Epidermal melanocyte (primary cell): ENCODE data around the gene ZYX.
"Not testable (repeated sequence)": the region's sequence is repeated elsewhere in the genome, so short reads cannot be mapped to it uniquely, and the experiment has no call there.

Source experiments
- DNase-seq: peaks from one replicate; pipeline ENCODE4 v3.0.0; 2011; ENCODE audit warnings: low spot score; ENCODE audit not compliant: insufficient read length

Gene ZYX

DNA sequence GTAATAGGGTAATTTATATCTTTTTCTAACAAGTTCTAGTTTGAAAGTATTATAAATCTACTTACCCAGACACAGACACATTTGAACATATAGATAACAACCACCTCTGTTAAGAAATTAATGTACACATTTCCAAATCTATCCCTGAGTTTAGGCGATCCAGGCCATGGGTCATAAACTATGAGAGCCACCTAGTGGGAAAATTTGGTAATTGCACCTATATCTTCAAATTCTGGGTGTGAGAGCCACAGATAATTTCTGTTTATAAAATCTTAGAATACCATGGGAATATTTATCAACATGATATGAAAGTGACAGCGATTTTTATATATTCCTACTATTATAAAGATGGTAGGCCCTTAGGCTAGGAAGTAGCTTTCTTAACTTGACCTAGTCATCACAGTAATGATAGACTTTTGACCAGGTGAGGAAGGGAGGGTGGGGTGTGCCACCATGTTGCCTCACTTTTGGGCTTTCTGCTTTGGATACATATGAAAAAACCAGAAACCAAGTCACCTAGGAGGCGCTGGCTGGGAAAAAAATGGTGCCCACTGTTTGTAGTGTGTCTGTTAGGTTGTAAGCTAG lies 35.5 kb downstream of the ZYX start:
- DNase-seq: peak; percentile 70

GRCh38 chr7:143417734-143418383 lies 36.7 kb downstream of the ZYX start:
- DNase-seq: no peak

DNA sequence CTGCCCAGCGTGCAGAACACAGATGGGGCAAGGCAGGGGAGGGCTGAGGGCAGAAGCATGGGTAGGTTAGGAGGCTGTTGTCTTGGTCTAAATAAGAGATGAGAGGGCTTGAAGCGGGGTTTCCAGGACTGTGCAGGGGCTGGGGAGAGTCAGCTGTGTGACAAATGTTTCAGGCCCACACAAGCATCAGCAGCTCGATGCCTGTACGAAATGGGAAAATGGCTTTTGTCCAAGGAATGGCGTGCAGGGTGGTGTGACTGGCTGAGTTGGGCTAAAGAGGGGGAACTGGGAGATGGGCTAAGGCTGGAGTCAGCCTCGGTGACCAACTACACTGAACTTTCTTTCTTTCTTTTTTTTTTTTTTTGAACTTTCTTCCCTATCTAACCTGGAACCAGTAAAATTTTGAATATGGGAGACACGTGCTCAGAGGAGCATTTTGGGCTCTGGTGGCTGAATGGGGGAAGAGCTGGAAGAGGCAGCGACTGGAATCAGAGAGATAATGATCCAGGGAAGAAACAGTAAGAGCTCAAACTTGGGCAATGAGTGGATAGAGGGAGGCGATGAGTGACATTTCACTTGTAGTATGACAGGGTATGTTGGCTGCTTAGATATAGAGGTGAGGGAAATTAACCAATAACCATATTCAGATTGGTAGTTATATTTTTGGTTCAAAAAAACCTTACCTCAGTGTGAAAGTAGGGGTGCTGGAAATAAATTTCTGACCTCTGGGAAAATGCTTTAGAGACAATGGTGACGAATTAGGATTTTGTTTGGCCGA lies 37.7 kb downstream of the ZYX start:
- no peak for DNase-seq

GRCh38 chr7:143419880-143420279 lies 38.7 kb downstream of the ZYX start:
- no peak for DNase-seq

DNA sequence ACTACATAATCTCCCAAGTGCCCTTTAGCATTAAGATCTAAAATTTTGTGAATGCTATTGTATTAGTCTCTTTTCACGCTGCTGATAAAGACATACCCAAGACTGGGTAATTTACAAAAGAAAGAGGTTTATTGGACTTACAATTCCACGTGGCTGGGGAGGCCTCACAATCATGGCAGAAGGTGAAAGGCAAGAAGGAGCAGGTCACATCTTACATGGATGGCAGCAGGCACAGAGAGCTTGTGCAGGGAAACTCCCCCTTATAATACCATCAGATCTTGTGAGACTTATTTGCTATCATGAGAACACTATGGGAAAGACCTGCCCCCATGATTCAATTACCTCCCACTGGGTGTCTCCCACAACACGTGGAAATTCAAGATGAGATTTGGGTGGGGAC lies 39.5 kb downstream of the ZYX start:
- not testable (repeated sequence) for DNase-seq

DNA sequence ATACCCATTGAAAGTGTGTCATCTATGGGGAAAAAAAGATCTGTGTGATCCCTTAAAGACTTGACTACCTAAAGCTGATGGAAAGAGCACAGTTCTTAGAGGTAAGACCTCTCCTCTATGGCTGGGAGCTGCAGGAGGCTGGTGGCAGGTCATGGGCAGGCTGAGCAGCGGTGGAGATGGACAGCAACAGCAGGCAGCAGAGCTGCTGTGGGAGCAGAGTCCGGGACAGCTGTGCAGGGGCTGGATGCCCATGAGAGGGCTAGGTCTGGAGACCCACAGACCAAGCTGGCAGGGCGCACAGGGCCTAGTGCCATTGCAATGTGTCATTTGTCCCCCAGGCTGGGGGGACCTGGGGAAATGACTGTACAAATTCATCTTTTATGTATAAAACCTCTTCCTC lies 40.9 kb downstream of the ZYX start:
- DNase-seq: no peak

- DNase-seq: not testable (repeated sequence)
Measured at GRCh38 chr7:143424476-143424875, 43.3 kb downstream of the ZYX start.

GRCh38 chr7:143426479-143427142 lies 45.5 kb downstream of the ZYX start:
- DNase-seq: no peak

DNA sequence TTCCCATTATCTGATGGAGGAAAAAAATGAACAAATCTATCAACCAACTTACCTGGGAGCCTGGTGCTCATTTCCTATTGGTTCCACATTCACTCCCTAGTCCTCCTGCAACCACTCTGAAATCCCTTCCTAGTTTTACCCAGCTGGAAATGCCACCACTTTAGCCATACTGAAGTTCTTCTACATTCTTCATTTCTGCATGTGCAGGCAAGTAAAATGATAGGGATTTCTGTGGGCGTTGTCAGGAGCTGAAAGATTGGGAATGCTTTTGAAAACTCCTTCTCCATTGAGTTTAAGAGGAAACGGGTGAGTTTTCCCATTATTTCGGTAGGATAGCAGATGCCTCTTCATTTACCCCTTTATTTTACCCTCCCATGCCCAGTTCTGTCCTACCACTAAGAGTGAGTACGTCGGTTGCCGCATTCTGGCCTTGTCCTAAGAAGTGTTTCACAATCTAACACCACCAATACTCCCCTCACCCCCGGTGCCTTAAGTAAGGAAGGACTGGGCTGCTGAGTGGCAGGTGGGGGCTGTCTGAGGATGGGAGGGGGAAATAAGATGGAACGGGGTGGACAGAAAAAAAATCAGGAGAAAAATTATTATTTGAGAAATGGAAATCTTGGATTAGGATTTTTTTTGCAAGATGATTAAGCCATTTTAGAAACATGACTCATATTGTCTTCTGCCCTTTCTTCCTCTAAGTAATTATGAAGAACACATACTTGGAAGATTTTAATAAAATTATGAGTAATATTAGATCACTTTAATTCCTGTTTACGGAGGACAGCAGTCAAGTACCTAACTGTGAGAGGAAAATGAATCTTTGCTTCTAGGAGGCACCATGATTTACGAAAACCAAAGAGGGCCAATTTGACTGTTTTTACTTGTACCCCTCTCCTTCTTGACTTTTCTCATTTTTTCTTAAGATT lies 48.9 kb downstream of the ZYX start:
- DNase-seq: no peak

- no peak for DNase-seq
Measured at GRCh38 chr7:143431109-143431508, 50.0 kb downstream of the ZYX start.

DNA sequence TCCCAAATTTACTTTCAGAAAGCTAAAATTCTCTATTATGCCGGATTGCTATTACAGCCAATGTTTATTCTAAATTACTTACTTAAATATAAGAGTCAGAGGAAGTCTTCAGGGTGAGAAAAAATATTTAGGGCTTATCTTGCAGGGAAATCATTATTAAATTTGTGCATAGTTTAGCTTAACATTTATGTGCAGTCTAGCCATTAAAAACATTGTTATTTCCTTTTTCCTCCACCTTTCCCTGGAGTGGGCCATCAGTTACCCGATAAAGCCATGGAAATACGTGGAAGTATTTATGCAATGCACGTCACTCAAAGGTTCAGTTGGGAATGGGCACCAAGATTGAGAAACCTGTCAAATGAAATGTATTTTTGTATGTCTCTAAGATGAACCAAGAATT lies 52.6 kb downstream of the ZYX start:
- DNase-seq: no peak

DNA sequence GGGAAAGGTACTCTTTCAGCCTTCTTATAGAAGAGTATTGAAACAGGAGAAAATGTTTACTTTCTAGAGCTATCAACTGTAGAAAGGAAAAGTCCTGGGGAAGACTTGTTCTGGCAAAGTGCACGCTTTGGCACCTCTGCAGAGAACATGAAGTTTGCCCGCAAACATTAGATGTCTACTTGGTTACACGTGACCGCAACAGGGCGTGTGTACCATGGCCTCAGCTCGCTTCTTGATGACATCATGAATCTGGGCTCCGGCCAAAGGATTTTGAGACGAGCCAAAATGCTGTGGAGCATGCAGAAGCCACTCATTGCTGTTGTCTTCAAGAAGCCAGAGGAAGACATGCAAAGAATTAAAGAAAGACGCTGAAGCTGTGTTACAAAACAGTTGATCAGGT lies 53.5 kb downstream of the ZYX start:
- DNase-seq: no peak

- DNase-seq: no peak
Measured at GRCh38 chr7:143435266-143435665, 54.1 kb downstream of the ZYX start.

DNA sequence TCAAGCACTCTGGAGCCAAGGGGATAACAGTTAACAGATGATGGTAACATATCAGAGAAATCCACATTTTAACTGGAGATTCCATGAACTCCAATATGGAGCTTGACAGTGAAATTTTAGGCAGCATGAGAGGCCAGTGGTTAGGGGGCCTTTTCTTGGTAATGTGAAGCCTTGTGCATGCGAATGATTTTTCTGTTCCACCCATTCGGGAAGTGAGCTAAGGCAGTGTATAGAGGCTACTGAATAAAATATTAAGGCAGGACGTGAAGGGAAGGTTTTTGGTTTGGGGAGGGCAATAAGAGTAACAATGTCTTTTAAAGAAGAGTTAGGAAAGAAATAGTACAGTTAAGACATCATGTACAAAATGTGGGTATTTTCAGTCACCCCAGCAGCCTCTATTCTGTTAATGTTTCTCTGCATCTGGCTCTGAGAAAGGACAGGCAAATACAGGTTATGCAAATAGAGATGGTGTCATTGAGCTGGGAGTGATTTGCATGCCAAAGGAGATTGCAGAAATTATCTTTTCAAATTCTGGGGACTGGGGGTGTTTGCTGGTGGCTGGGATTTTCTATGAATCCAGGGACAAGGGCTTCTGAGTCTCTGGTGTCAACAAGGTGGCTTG lies 55.3 kb downstream of the ZYX start:
- DNase-seq: no peak

DNA sequence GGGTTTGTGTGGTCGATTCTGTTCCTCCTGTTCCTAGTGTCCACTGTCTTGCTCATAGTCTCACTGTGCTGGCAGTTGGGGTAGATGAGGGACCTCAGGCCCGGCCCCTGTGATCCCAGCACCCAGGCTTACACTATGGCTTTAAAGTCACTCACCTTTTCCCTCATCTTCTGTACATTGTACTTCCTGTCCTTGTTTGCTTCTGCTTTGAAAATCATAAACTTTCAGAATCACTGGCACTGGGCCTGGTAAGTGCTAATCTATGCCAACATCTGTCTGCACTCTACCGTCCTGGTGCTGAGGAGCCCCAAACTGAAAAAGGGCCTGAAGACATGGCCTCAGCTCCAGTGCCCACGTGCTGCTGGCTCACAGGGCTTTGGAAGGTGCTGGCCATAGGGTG lies 56.4 kb downstream of the ZYX start:
- DNase-seq: no peak

DNA sequence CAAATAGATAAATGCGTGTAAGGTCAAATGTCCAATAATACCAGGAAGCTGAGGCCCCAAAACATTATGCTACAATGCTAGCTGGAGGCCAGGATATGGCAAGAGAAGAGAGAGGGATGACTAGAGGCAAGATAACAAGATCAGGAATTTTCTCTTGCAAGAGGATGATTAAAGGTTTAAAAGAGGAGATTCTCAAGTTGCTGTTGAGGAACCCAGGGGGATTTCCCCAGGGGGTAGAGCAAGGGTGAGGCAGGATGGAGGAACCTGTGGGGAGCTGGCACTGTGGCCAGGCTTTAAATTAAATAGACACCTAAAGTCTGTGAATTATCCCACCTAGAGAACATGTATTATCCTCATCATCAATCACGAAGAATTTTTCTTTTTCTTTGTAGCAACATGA lies 58.7 kb downstream of the ZYX start:
- DNase-seq: no peak
